ENCODE results near the gene UGP2.
A peak's percentile ranks its signal among the peaks of the same experiment; 100 is the strongest.

The UGP2 gene

GRCh38 chr2:63841254-63842022, at the start of gene UGP2:
Gene UGP2 (plus strand): TSS chr2:63841896. CDS start chr2:63842186, 290 bp downstream.
- peak; percentile 1 for TF ChIP-seq CTCF (IDR thresholded peaks at IDR 0.05; ENCODE audit: low read depth, low read length)
- TF ChIP-seq MYC (IDR thresholded peaks at IDR 0.05; ENCODE audit: low read depth, low read length) = peak; percentile 73
- peak; percentile 70 for TF ChIP-seq POLR2A (IDR thresholded peaks at IDR 0.05; ENCODE audit: extremely low read depth, insufficient read length)
- TF ChIP-seq, protein P1, sequence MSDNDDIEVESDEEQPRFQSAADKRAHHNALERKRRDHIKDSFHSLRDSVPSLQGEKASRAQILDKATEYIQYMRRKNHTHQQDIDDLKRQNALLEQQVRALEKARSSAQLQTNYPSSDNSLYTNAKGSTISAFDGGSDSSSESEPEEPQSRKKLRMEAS (IDR thresholded peaks at IDR 0.05; ENCODE audit: low read depth, low read length) = peak; percentile 53
- peak within 1 kb of the TSS; percentile 96 for H3K4me3 ChIP-seq (ENCODE audit: low read depth, low read length)
- peak; percentile 98 for DNase-seq (ENCODE audit: low read depth)

GRCh38 chr2:63792530-63792929, 49.2 kb upstream of the UGP2 start:
- DNase-seq (ENCODE audit: low read depth) = peak; percentile 33
- no peak overlapping the region for H3K4me3 ChIP-seq (ENCODE audit: low read depth, low read length)
- TF ChIP-seq CTCF (IDR thresholded peaks at IDR 0.05; ENCODE audit: low read depth, low read length) (no peak), MYC (IDR thresholded peaks at IDR 0.05; ENCODE audit: low read depth, low read length) (no peak), POLR2A (IDR thresholded peaks at IDR 0.05; ENCODE audit: extremely low read depth, insufficient read length) (no peak)
- TF ChIP-seq, protein P1 (IDR thresholded peaks at IDR 0.05; ENCODE audit: low read depth, low read length) = no peak

DNA sequence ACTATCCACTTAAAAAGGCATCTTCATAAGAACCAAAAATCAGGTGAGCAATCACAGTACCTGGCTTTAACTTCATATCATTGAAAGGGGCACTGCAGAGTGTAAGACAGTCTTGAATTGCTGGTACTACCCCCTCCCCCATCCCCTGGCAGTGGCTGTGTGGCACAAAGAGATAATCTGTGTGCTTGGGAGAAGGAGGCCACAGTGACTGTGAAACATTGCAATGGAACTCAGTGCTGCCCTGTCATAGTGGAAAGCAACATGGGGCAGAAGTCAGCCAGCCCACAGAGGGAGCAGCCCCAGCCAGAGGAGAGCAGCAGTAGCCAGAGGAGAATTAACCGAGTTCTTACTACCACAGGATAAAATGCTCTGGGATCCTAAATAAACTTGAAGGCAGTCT, 45.3 kb upstream of the UGP2 start:
- TF ChIP-seq MYC (IDR thresholded peaks at IDR 0.05; ENCODE audit: low read depth, low read length) (no peak), CTCF (IDR thresholded peaks at IDR 0.05; ENCODE audit: low read depth, low read length) (no peak), POLR2A (IDR thresholded peaks at IDR 0.05; ENCODE audit: extremely low read depth, insufficient read length) (no peak)
- TF ChIP-seq, protein P1 (IDR thresholded peaks at IDR 0.05; ENCODE audit: low read depth, low read length) = no peak
- no peak overlapping the region for H3K4me3 ChIP-seq (ENCODE audit: low read depth, low read length)
- DNase-seq (ENCODE audit: low read depth) = no peak

DNA sequence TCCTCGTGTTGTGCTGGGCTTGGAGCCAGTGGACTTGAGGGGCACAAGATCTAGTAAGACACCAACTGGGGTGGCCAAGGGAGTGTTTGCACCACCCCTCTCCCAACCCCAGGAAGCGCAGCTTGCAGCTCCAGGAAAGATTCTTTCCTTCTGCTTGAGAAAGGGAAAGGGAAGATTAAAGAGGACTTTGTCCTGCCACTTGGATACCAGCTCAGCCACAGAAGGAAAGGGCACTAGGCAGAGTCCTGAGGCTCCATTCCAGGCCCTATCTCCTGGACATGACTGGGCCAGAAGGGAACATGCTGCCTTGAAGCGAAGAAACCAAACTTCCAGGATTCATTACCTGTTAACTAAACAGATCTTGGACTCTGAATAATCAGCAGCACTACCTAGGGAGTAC, 44.9 kb upstream of the UGP2 start:
- TF ChIP-seq POLR2A (IDR thresholded peaks at IDR 0.05; ENCODE audit: extremely low read depth, insufficient read length) = no peak
- TF ChIP-seq MYC (IDR thresholded peaks at IDR 0.05; ENCODE audit: low read depth, low read length) = no peak
- TF ChIP-seq, protein P1 (IDR thresholded peaks at IDR 0.05; ENCODE audit: low read depth, low read length) = no peak
- no peak for TF ChIP-seq CTCF (IDR thresholded peaks at IDR 0.05; ENCODE audit: low read depth, low read length)
- H3K4me3 ChIP-seq (ENCODE audit: low read depth, low read length) = no peak overlapping the region
- DNase-seq (ENCODE audit: low read depth) = no peak

DNA sequence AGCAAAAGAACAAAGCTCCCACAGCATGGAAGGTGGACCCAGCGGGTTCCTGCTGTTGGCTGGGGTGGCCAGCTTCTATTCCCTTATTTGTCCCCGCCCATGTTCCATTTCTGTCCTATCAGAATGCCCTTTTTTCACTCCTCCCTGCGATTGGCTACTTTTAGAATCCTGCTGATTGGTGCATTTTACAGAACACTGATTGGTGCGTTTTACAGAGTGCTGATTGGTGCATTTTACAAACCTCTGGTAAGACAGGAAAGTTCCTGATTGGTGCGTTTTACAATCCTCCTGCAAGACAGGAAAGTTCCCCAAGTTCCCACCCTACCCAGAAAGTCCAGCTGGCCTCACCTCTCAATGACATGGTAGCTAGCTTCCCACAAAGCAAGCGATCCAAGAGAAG, 40.2 kb upstream of the UGP2 start:
- H3K4me3 ChIP-seq (ENCODE audit: low read depth, low read length) = no peak overlapping the region
- TF ChIP-seq MYC (IDR thresholded peaks at IDR 0.05; ENCODE audit: low read depth, low read length) = no peak
- TF ChIP-seq POLR2A (IDR thresholded peaks at IDR 0.05; ENCODE audit: extremely low read depth, insufficient read length) = no peak
- no peak for TF ChIP-seq CTCF (IDR thresholded peaks at IDR 0.05; ENCODE audit: low read depth, low read length)
- TF ChIP-seq, protein P1 (IDR thresholded peaks at IDR 0.05; ENCODE audit: low read depth, low read length) = no peak
- no peak for DNase-seq (ENCODE audit: low read depth)
